Smooth muscle cell (in vitro differentiated cells): Measurements from ENCODE around the gene XPR1. TPM values are rescaled to one million over a fixed set of nuclear protein-coding genes. Genes with fewer than 3 reads are reported as not detected.

ENCODE experiments used
- DNase-seq: peaks from one replicate; lab custom pipeline; 2025; ENCODE audit not compliant: unreplicated experiment; lab: John Stamatoyannopoulos, UW
- H2AFZ ChIP-seq: fragments of 200-600 bp; sonication (generic); 2 replicates; pipeline ENCODE4 v1.6.0; 2016; ENCODE audit warnings: antibody characterized with exemption, low read depth, mild to moderate bottlenecking
- H3F3A ChIP-seq: fragments of 200-600 bp; sonication (generic); 2 replicates; pipeline ENCODE4 v1.6.0; 2017; ENCODE audit warnings: antibody characterized with exemption, low read depth
- H3K27ac ChIP-seq: fragments of 200-600 bp; sonication (generic); 2 replicates; pipeline ENCODE4 v1.5.1; 2016; ENCODE audit warnings: low read depth, mild to moderate bottlenecking
- H3K27me3 ChIP-seq: fragments of 200-600 bp; sonication (generic); 2 replicates; pipeline ENCODE4 v1.6.1; 2016; ENCODE audit warnings: low read depth, mild to moderate bottlenecking
- H3K36me3 ChIP-seq: fragments of 200-600 bp; sonication (generic); 2 replicates; pipeline ENCODE4 v1.5.1; 2016; ENCODE audit warnings: low read depth
- H3K4me1 ChIP-seq: fragments of 200-600 bp; sonication (generic); 2 replicates; pipeline ENCODE4 v1.5.1; 2016; ENCODE audit warnings: low read depth
- H3K4me2 ChIP-seq: fragments of 200-600 bp; sonication (generic); 2 replicates; pipeline ENCODE4 v1.6.0; 2016; ENCODE audit warnings: mild to moderate bottlenecking
- H3K4me3 ChIP-seq: fragments of 200-600 bp; sonication (generic); 2 replicates; pipeline ENCODE4 v1.5.1; 2016; ENCODE audit warnings: mild to moderate bottlenecking
- H3K79me2 ChIP-seq: fragments of 200-600 bp; sonication (generic); 2 replicates; pipeline ENCODE4 v1.6.0; 2016; ENCODE audit warnings: low read depth, mild to moderate bottlenecking
- H3K9ac ChIP-seq: fragments of 200-600 bp; sonication (generic); 2 replicates; pipeline ENCODE4 v1.6.0; 2016; ENCODE audit warnings: low read depth
- H3K9me3 ChIP-seq: fragments of 200-600 bp; sonication (generic); replicated peaks from 2 replicates; pipeline ENCODE4 v1.5.1; 2016; ENCODE audit warnings: low read depth
- H4K20me1 ChIP-seq: fragments of 200-600 bp; sonication (generic); 2 replicates; pipeline ENCODE4 v1.6.0; 2016; ENCODE audit warnings: low read depth
- CTCF ChIP-seq: fragments of 200-600 bp; sonication (generic); IDR thresholded peaks from 2 replicates; pipeline ENCODE4 v1.5.1; 2017; ENCODE audit warnings: borderline replicate concordance, mild to moderate bottlenecking, antibody characterized with exemption; ENCODE audit not compliant: insufficient read depth, poor library complexity, severe bottlenecking
- WGBS: methylation state at CpG from one replicate; pipeline ENCODE4 v1.1.7; 2016; ENCODE audit warnings: low lambda C conversion rate; 5-methylcytosine and 5-hydroxymethylcytosine counted together
- polyA plus RNA-seq: library from polyadenylated mRNA; unstranded; fragments of >200 nt; fragmentation: Nextera tagmentation; extraction: Ambion mirVana; gene quantifications from 2 replicates; pipeline ENCODE4 v1.2.1, GENCODE V29; 2016
- total RNA-seq: library from RNA; depleted of rRNA; stranded (reverse); fragments of >200 nt; gene quantifications from 2 replicates; pipeline ENCODE4 v1.2.3, GENCODE V29; 2014

Gene XPR1
- total and polyA plus RNA-seq, 2 experiments from 2014 or later: 9.5 to 27.6 TPM

- Histone ChIP-seq H3K79me2 (no peaks in the 10 kb centered on the region), H2AFZ (no peak overlapping the region), H3K4me3 (no peak overlapping the region), H3K27ac (no peak overlapping the region), H3K9ac (no peak overlapping the region), H3K27me3 (no peaks in the 10 kb centered on the region), H3K9me3 (no peaks in the 10 kb centered on the region), H4K20me1 (no peaks in the 10 kb centered on the region), H3F3A (no peaks in the 10 kb centered on the region), H3K4me1 (no peaks in the 10 kb centered on the region), H3K4me2 (no peak overlapping the region), H3K36me3 (no peaks in the 10 kb centered on the region)
- 97% methylated on average over 2 of the region's 2 CpGs for WGBS
- no peak for DNase-seq
- TF ChIP-seq CTCF: no peak
Observed at GRCh38 chr1:180892675-180893074, 260.9 kb downstream of the XPR1 start.

GRCh38 chr1:180893614-180894013 lies 261.8 kb downstream of the XPR1 start:
- no peaks in the 10 kb centered on the region for H4K20me1 ChIP-seq
- no peak for TF ChIP-seq CTCF
- H2AFZ ChIP-seq: no peak overlapping the region
- H3K9me3 ChIP-seq: no peaks in the 10 kb centered on the region
- no peak for DNase-seq
- H3K27ac ChIP-seq: no peak overlapping the region
- no peak overlapping the region for H3K4me2 ChIP-seq
- peaks cover 4% of the 10 kb centered on the region for H3K4me1 ChIP-seq
- H3K4me3 ChIP-seq: no peak overlapping the region
- WGBS: 78% methylated on average over 3 of the region's 3 CpGs
- H3K79me2 ChIP-seq: no peaks in the 10 kb centered on the region
- no peaks in the 10 kb centered on the region for H3K36me3 ChIP-seq
- no peak overlapping the region for H3K9ac ChIP-seq
- H3K27me3 ChIP-seq: no peaks in the 10 kb centered on the region
- no peaks in the 10 kb centered on the region for H3F3A ChIP-seq

GRCh38 chr1:180896161-180896560 lies 264.3 kb downstream of the XPR1 start:
- Histone ChIP-seq H3K9ac (no peak overlapping the region), H3K4me1 (peaks cover 5% of the 10 kb centered on the region), H3K27me3 (no peaks in the 10 kb centered on the region), H3K36me3 (no peaks in the 10 kb centered on the region), H3F3A (no peaks in the 10 kb centered on the region), H3K9me3 (no peaks in the 10 kb centered on the region), H3K4me3 (no peak overlapping the region), H4K20me1 (no peaks in the 10 kb centered on the region), H3K79me2 (no peaks in the 10 kb centered on the region), H3K4me2 (no peak overlapping the region), H3K27ac (no peak overlapping the region), H2AFZ (no peak overlapping the region)
- no peak for TF ChIP-seq CTCF
- WGBS: 100% methylated on average over 3 of the region's 3 CpGs
- no peak for DNase-seq

- TF ChIP-seq CTCF: no peak
- H3K27me3 ChIP-seq: no peaks in the 10 kb centered on the region
- H3K9me3 ChIP-seq: no peaks in the 10 kb centered on the region
- H3K79me2 ChIP-seq: no peaks in the 10 kb centered on the region
- no peak overlapping the region for H3K4me2 ChIP-seq
- peaks cover 5% of the 10 kb centered on the region for H3K4me1 ChIP-seq
- no peak overlapping the region for H3K9ac ChIP-seq
- WGBS: 51% methylated on average over 5 of the region's 5 CpGs
- no peak for DNase-seq
- H3K27ac ChIP-seq: no peak overlapping the region
- H2AFZ ChIP-seq: no peak overlapping the region
- H3K36me3 ChIP-seq: no peaks in the 10 kb centered on the region
- no peak overlapping the region for H3K4me3 ChIP-seq
- H3F3A ChIP-seq: no peaks in the 10 kb centered on the region
- H4K20me1 ChIP-seq: no peaks in the 10 kb centered on the region
Observed at GRCh38 chr1:180898441-180899219, 266.8 kb downstream of the XPR1 start.
